HepG2 (cell line): ENCODE results near the gene LYRM2. TPM values are rescaled to one million over a fixed set of nuclear protein-coding genes. Genes with fewer than 3 reads are reported as not detected.
A peak's percentile ranks its signal among the peaks of the same experiment; 100 is the strongest.

ENCODE experiments used
- HBP1 ChIP-seq: IDR thresholded peaks from 2 replicates; pipeline ENCODE4 v1.6.1; 2016; ENCODE audit warnings: low read depth, control low read depth
- MNT ChIP-seq: fragments of 450-650 bp; IDR thresholded peaks from 2 replicates; pipeline ENCODE4 v1.6.1; 2016
- PHF20 ChIP-seq: sonication (generic); formaldehyde crosslinking; IDR thresholded peaks from 2 replicates; pipeline ENCODE4 v1.5.0; 2020; ENCODE audit warnings: mild to moderate bottlenecking, missing genetic modification reagents
- SKIL ChIP-seq: sonication (generic); formaldehyde crosslinking; IDR thresholded peaks from 2 replicates; pipeline ENCODE4 v1.8.0; 2022; ENCODE audit warnings: missing genetic modification reagents, mild to moderate bottlenecking, moderate library complexity, borderline replicate concordance
- ZNF225 ChIP-seq: sonication (generic); formaldehyde crosslinking; IDR thresholded peaks from 2 replicates; pipeline ENCODE4 v1.4.0; 2020; ENCODE audit warnings: mild to moderate bottlenecking, missing genetic modification reagents
- ZSCAN21 ChIP-seq: sonication (generic); formaldehyde crosslinking; IDR thresholded peaks from 2 replicates; pipeline ENCODE4 v1.8.0; 2022; ENCODE audit warnings: mild to moderate bottlenecking, missing genetic modification reagents, moderate library complexity, borderline replicate concordance
- polyA plus RNA-seq, 8 experiments: library from polyadenylated mRNA; depleted of rRNA in 3 of 8; stranded (reverse) in 7 of 8; unstranded in 1 of 8; fragments of >200 nt; fragmentation: Illumina TruSeq in 4 of 8; extraction: Trizol in 4 of 8; gene quantifications; 2 replicates each; pipeline versions ENCODE4 v1.2.1 to v1.2.3, GENCODE V29; 2011 to 2016; ENCODE audit warnings: low read depth in 4 of 8, missing spikeins in 1 of 8, mixed read lengths in 1 of 8; ENCODE audit not compliant: insufficient read depth in 1 of 8
- total RNA-seq, 5 experiments: library from RNA; depleted of rRNA; stranded (reverse); fragments of >200 nt; fragmentation: Illumina TruSeq; extraction: Trizol; gene quantifications; 2 replicates each; pipeline ENCODE4 v1.2.3, GENCODE V29; 2016; ENCODE audit warnings: low read depth in 1 of 5
- TF ChIP-seq, protein P1 (sequence below): sonication (generic); formaldehyde crosslinking; IDR thresholded peaks from 2 replicates; pipeline ENCODE4 v1.9.0; 2021; ENCODE audit warnings: mild to moderate bottlenecking, missing genetic modification reagents
- TF ChIP-seq, protein P2 (sequence below): sonication (generic); formaldehyde crosslinking; IDR thresholded peaks from 2 replicates; pipeline ENCODE4 v1.5.0; 2020; ENCODE audit warnings: mild to moderate bottlenecking, missing genetic modification reagents, borderline replicate concordance

LYRM2 gene
- total and polyA plus RNA-seq, 2 of the 13 experiments (the other 11 are each of a cell fraction or from before 2014, with no cell fraction given): 17.8 to 32.6 TPM

DNA sequence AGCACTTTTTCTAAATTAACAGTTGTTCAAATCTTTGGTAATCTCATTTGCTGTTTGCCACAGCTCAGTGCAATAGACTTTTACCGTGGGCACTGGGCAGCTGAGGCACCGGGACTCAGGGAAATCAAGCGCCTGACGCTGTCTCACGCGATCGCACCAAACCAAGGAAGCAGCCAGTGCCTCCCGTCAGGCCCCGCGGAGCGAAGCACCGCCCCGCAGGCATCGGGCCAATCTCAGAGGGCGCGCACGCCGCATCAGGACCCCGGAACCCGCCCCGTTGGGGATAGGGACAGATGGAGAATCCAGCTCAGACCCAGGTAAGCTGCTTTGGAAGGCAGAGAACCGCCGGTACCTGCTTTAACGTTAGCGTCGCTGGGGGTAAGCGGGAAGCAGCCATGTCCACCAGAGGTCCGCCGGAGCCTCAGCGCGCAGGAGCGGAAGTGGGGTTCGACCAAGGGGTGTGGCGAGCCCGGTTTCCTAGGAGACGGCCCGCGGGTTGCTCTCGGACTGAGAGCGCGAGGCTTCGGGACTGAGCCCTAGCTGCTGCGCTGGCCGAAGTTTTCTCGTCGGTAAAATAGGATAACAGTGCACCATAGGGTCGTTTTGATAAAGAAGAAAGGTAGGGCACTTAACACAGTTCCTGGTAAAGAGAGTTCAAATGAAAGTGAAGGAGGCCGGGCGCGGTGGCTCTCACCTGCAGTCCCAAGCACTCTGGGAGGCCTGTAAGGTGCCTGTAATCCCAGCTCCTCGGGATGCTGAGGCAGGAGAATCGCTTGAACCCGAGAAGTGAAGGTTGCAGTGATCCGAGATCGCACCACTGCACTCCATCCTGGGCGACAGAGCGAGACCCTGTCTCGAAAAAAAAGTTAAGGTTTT is at the start of gene LYRM2 (continued):
- TF ChIP-seq SKIL (CRISPR knock-in tag) (0 out of 2 replicates have a peak, but pooled peaks have one; percentile 15), MNT (0 out of 2 replicates have a peak, but pooled peaks have one; percentile 24), PHF20 (CRISPR knock-in tag) (peak; percentile 90), HBP1 (CRISPR knock-in tag) (peak; percentile 79; the same call in 1 of the 2 replicates), ZNF225 (peak; percentile 86), ZSCAN21 (CRISPR knock-in tag) (0 out of 2 replicates have a peak, but pooled peaks have one; percentile 42)
- TF ChIP-seq, protein P1, sequence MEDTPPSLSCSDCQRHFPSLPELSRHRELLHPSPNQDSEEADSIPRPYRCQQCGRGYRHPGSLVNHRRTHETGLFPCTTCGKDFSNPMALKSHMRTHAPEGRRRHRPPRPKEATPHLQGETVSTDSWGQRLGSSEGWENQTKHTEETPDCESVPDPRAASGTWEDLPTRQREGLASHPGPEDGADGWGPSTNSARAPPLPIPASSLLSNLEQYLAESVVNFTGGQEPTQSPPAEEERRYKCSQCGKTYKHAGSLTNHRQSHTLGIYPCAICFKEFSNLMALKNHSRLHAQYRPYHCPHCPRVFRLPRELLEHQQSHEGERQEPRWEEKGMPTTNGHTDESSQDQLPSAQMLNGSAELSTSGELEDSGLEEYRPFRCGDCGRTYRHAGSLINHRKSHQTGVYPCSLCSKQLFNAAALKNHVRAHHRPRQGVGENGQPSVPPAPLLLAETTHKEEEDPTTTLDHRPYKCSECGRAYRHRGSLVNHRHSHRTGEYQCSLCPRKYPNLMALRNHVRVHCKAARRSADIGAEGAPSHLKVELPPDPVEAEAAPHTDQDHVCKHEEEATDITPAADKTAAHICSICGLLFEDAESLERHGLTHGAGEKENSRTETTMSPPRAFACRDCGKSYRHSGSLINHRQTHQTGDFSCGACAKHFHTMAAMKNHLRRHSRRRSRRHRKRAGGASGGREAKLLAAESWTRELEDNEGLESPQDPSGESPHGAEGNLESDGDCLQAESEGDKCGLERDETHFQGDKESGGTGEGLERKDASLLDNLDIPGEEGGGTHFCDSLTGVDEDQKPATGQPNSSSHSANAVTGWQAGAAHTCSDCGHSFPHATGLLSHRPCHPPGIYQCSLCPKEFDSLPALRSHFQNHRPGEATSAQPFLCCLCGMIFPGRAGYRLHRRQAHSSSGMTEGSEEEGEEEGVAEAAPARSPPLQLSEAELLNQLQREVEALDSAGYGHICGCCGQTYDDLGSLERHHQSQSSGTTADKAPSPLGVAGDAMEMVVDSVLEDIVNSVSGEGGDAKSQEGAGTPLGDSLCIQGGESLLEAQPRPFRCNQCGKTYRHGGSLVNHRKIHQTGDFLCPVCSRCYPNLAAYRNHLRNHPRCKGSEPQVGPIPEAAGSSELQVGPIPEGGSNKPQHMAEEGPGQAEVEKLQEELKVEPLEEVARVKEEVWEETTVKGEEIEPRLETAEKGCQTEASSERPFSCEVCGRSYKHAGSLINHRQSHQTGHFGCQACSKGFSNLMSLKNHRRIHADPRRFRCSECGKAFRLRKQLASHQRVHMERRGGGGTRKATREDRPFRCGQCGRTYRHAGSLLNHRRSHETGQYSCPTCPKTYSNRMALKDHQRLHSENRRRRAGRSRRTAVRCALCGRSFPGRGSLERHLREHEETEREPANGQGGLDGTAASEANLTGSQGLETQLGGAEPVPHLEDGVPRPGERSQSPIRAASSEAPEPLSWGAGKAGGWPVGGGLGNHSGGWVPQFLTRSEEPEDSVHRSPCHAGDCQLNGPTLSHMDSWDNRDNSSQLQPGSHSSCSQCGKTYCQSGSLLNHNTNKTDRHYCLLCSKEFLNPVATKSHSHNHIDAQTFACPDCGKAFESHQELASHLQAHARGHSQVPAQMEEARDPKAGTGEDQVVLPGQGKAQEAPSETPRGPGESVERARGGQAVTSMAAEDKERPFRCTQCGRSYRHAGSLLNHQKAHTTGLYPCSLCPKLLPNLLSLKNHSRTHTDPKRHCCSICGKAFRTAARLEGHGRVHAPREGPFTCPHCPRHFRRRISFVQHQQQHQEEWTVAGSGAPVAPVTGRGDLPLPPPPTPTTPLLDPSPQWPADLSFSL (CRISPR knock-in tag): no peak
- TF ChIP-seq, protein P2, sequence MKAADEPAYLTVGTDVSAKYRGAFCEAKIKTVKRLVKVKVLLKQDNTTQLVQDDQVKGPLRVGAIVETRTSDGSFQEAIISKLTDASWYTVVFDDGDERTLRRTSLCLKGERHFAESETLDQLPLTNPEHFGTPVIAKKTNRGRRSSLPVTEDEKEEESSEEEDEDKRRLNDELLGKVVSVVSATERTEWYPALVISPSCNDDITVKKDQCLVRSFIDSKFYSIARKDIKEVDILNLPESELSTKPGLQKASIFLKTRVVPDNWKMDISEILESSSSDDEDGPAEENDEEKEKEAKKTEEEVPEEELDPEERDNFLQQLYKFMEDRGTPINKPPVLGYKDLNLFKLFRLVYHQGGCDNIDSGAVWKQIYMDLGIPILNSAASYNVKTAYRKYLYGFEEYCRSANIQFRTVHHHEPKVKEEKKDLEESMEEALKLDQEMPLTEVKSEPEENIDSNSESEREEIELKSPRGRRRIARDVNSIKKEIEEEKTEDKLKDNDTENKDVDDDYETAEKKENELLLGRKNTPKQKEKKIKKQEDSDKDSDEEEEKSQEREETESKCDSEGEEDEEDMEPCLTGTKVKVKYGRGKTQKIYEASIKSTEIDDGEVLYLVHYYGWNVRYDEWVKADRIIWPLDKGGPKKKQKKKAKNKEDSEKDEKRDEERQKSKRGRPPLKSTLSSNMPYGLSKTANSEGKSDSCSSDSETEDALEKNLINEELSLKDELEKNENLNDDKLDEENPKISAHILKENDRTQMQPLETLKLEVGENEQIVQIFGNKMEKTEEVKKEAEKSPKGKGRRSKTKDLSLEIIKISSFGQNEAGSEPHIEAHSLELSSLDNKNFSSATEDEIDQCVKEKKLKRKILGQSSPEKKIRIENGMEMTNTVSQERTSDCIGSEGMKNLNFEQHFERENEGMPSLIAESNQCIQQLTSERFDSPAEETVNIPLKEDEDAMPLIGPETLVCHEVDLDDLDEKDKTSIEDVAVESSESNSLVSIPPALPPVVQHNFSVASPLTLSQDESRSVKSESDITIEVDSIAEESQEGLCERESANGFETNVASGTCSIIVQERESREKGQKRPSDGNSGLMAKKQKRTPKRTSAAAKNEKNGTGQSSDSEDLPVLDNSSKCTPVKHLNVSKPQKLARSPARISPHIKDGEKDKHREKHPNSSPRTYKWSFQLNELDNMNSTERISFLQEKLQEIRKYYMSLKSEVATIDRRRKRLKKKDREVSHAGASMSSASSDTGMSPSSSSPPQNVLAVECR: peak; percentile 96
